ENCODE measurements around the gene GFI1B.
"Not testable (repeated sequence)": the region's sequence is repeated elsewhere in the genome, so short reads cannot be mapped to it uniquely, and the experiment has no call there.

GFI1B gene

GRCh38 chr9:132993511-132993939, 15.0 kb downstream of the GFI1B start:
- DNase-seq, result no peak

DNA sequence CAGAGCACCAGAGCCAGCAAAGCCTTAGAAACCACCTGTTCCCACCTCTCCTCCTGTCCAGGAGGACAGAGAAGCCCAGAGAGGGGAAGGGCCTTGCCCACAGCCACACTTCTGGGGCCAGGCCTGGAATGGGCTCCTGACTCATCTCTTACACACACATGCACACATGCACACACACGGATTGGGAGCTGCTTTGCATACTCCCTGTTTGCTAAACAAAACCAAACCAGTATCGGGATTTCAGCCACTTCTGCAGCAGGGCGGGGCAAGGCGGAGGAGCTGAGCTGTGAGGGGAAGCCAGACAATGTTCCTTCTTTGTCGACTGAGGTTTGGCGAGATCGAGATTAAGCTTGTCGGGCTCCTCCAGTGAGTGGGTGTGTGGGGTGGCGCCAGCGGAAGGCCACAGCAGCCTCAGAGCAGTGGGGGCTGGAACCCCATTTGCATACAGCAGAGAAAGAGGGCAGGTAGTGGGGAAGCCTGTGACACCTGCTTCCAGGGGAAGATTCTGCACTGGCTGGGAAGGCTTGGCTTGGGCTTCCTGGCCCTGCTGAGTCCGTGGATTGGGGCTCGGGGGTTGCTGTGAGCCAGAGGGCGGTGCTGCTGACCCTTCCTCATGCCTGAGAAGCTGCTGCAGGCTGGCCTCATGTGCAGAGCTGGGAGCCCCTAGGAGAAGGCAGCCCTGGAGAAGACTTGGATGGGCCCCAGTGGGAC, 16.1 kb downstream of the GFI1B start:
- peak; percentile 78 for DNase-seq

- no peak for DNase-seq
These were observed 16.6 kb downstream of the GFI1B start for GRCh38 chr9:132995121-132995420.

DNA sequence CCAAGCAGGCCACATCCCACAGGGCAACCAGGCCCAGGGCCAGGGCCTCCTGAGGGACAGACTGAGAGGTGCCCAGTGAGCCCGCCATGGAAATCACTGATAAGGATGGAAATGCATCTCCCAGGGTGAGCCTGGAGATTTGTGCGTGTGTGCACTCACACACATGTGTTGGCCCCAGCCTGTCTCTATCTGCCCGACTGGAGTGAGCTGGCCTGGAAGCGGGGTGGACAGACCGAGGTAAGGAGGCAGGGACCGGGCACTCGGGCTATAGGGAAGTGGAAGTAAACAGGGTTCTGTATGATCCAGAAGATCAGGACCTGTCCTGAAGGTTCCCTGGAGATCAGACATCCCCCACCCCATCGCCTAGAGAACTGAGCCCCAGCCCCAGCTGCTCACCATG, 17.4 kb downstream of the GFI1B start:
- DNase-seq, result no peak

GRCh38 chr9:132996526-132996925, 18.0 kb downstream of the GFI1B start:
- DNase-seq, result no peak

GRCh38 chr9:132997591-132997990, 19.1 kb downstream of the GFI1B start:
- no peak for DNase-seq

- not testable (repeated sequence) for DNase-seq
These were observed 19.7 kb downstream of the GFI1B start for GRCh38 chr9:132998221-132998620.

DNA sequence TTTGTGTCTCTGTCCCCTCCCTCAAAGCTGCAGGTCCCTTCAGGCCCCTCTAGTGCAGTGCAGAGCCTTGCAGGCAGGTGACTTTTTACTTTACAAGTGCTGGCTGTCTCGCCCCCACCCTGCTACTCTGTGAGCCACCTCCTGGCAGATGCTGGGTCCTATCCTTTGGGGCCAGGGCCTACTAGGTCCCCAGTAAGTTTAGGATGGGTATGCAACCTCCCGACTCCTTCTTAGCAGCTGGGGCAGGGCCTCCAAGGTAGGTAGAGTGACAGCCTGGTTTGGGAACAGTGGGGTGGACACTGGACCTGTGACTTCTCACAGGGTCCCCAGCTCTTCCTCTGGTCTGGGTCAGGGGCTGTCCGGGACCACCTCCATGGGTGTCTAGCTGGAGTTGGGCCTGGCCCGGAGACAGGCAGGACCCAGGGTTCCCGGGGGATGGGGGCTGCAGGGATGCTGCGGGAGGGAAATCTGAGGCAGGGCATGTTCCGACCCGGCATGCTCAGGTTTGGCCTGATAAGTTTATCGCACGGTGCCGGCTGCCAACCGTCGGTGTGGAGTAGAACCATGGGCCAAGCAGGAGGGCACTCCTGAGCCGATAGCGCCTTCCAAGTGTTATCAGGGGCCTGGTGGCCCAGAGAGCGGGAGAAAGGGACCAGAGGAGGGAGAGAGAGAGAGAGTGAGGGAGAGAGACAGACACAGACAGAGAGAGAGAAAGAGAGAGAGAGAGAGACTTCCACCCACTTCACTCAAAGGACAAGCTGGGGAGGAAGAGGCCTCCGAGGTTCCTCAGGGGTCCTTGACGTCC, 20.5 kb downstream of the GFI1B start:
- no peak for DNase-seq

DNA sequence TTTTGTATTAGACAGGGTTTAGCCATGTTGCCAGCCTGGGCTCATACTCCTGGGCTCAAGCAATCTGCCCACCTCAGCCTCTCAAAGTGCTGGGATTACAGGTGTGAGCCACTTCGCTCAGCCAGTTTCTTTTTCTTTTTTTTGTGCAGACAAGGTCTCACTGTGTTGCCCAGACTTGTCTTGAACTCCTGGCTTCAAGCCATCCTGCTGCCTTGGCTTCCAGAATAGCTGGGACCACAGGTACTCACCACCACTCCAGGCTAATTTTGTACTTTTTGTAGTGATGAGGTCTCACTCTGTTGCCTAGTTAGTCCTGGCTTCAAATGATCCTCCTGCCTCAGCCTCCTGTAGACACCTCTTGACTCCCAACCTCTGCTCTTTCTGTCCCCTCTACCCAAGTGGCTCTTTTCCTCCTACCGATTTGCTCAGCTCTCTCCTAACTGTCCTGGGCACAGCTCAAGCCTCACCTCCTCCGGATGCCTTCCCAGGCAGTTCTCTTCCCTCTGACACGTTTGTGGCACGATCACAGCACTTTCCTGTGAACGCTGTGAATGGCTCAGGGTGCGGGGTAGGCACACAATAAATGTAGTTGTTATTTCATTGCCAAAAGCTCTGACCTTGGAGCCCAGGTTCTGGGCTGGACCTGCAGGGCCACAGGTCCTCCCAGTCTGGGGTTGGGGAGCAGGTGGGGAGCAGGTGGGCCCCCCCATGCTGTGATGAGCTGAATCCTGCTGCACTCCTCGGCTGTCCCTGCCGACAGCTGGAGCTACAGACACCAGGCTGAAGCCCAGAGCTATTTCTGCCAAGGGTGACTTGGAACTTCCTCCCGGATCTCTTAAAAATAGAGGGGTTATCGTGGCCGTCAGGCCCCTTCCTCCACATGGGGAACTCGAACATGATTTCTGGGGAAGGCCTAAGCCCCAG, 23.9 kb downstream of the GFI1B start:
- DNase-seq, result no peak

DNA sequence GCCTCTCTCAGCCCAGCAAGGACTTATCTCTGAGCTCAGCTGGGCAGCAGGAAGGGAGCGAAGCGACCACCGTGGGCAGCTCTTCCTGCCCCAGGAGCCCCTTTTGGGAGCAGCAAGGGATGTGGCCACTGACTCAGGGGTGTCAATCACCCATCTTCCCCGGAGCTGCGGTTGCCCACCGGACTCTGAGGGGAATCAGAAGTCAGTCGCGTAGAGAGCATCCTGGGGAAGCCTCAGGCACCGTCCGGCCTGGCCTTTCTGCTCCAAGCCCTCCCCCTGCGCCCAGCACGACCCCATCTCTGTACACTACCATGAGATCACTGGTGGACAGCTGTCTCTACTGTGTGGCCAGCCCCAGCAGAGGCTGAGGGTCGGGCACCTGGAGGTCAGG, 24.6 kb downstream of the GFI1B start:
- no peak for DNase-seq

DNA sequence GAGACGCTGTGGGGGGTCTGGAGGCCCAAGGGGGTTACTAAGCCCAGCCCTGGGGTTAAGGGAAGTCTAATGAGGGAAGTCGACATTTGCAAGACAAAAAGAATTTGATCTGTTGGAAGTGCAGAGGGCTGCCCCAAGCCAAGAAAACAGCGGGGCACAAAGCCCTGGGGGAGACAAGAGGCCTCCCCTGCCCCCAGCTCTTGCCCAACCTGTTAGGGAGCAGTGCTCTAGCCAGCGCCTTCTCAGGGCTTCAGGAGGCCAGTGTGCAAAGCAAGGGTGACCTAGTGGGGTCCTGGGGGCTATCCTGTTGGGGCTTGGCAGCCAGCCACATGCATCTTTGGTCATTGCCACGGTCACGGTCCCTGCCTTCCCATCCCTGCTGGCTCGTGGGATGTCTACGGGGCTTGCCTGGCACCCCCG, 25.2 kb downstream of the GFI1B start:
- no peak for DNase-seq

DNA sequence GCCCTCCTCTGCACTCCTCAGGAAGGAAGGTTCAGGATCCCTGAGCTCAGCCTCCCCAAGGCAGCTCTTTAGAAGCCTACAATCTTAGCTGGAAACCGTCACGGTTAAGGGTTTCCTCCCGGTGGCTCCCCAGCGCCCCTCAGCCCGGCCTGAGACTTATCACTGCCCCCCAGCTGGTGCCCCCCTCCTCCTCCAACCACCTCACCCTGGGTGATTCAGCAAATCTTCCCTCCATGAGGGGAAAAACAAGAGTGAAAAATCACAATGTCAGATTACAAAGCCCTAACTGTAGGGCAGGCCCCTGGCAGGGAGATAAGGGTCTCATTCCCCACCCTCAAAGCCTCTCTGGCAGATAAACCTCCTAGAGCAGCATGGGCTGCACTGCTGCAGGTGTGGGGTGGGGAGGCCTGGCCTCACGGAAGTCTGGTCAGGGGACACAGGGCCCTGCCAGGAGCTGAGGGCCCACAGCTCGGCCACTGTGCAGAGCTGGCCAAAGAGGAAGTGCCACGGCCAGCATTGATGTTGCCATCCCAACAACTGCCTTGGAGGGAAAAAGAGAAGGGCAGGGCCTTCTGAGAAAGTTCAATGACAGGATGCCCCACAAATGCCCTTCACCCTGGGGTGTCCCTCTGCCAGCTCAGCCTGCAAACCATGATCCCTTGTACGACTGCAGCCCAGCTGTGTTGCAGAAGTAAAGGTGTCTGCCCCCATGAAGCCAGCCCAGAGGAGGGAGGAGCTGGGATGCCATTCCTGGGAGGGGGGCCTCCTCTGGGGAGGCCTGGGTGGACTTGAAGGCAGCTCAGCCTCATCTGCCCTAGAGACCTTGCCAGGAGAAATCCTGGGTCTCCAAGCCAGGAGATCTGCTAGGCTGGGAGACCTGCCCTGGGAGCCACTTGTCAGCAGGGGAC, 25.9 kb downstream of the GFI1B start:
- DNase-seq, result no peak

DNA sequence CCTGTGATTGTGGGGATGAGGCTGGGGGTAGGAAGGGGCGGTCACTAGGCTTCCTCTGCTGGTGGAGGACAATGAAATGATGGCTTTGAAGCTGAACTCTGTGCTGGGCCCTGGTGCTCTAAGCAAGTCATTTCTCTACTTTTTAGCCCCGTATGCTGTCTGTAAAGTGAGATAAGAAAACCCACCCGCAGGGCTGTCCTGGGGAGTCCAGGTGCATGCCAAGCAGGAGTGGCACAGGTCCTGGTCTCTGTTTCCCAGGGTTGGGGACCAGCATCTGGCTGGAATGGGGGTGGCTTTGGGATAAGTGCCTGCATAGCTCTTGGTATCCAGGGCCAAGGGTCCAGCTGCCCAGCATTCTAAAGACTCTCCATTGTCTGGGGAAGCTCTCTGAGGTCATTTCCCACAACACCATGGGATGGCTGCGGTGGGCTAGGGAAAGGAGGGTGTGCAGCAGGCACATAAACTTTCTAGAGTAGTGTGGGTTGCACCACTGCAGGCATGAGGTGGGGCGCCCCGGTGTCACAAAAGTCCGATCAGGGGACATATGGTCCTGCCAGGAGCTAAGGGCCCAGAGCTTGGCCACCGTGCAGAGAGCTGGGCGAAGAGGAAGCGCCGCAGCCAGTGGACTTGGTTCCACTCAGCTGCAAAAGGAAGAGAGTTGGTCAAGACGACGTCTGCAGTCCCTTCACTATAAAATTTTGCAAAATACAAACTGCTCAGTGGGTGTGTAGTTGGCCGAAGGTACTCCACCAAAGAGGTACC, 26.7 kb downstream of the GFI1B start:
- no peak for DNase-seq

DNA sequence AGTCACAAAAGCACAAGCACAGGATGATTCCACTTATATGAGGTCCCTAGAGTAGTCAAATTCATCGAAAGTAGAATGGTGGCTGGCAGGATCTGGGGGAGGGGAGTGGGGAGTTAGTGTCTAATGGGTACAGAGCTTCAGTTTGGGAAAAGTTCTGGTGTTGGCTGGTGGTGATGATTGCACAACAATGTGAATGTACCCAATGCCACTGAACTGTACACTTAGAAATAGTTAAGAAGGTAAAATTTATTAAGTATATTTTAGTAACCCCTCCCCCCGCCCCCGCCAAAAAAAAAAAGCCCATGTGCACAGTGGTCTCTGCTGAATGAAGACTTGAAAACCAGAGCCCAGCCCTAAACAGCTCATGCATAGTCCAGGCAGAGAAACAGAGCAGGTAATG, 27.5 kb downstream of the GFI1B start:
- DNase-seq, result no peak

DNA sequence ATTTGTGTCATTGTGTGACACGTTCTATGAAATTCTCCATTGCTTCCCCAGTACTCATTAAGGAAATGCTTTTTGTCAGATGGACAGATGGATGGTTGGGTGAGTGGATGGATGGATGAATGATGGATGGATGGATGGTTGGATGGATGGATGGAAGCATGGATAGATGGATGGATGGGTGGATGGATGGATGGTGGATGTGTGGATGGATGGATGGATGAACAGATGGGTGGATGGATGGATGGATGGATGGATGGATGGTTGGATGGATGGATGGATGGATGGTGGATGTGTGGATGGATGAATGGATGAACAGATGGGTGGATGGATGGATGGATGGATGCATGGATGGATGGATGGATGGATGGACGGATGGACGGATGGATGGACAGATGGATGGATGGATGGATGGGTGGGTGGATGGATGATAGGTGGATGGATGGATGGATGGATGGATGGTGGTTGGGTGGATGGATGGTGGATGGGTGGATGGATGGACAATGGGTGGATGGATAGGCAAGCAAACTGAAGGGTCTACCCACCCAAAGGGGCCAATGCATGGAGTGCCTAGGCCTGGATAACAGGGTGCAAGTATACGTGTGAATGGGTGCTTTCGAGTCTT, 28.3 kb downstream of the GFI1B start:
- DNase-seq, result no peak

DNA sequence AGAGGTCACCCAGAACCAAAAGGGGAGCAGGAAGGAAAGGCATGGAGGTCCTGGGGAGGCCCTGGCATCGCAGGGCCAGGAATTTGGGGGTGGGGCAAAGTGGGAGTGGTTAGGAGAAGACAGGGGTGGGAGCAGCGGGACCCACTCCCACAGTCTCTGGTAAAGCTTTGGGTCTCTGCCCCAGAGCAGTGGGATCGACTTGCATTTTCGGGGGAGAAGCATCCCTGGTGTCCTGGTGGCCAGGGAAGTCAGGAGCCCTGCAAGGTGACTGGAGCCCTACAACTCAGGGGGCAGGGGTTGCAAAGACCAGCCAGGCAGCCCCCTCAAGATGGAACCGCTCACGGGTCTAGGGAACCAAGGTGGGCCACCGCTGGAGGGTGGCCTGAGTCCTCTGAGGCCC, 29.9 kb downstream of the GFI1B start:
- DNase-seq, result no peak

- DNase-seq, result no peak
These were observed 30.3 kb downstream of the GFI1B start for GRCh38 chr9:133008824-133009223.

GRCh38 chr9:133009906-133010582, 31.6 kb downstream of the GFI1B start:
- DNase-seq, result no peak

GRCh38 chr9:133014696-133015095, 36.2 kb downstream of the GFI1B start:
- no peak for DNase-seq

GRCh38 chr9:133023117-133023890, 44.8 kb downstream of the GFI1B start:
- DNase-seq, result no peak
